Measurements from ENCODE around the gene SPRY4.
"Not testable (repeated sequence)": the region's sequence is repeated elsewhere in the genome, so short reads cannot be mapped to it uniquely, and the experiment has no call there.

SPRY4 gene, protein sequence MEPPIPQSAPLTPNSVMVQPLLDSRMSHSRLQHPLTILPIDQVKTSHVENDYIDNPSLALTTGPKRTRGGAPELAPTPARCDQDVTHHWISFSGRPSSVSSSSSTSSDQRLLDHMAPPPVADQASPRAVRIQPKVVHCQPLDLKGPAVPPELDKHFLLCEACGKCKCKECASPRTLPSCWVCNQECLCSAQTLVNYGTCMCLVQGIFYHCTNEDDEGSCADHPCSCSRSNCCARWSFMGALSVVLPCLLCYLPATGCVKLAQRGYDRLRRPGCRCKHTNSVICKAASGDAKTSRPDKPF

DNA sequence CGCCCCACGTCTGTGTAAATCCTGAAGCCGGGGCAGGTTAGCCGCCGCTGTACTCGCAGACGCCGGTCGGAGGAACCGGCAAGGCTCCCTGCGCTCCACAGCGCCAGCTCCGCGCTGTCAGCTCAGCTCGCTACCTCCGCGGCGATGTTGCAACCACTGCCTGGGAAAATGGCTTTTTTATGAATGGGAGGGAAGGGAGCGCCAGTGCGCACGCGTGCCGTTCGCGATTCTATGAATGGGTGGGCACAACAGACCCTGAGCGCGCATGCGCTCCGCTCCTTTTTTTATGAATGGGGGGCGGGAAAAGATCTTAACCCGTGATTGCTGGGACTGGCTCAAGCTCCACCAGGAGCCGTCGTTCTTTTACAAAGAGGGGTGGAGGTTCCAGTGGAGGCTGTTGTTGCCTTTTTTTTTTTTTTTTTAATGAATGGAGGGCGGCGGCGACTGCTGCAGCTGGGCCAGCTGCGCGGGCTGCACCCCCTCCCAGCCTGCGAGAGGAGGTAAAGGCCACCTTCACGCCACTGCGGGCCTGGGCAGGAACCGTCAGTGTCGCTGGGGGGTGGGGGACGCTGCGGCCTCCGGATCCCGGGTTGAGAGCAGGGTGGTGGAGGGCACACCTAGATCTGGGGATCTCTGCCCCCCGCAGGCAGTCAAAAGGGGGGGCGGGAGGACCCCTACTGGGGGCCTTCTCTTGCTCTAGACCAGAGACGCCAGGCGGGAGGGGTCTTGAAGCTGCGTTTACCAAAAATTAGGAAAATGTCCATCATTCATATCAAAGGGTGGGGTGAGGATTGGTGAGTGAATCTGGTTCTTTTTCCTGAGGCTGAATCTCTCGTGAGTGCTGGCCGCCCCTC, at the start of gene SPRY4:
TSS of gene SPRY4 (minus strand) at position 151 of the 854 bp plus-strand sequence. CDS start 9,913 bp downstream, outside the sequence.
- Histone ChIP-seq H3K4me3 (peak within 1 kb of the TSS; percentile 51 to 72 (median 58)), H3K27ac (peak within 1 kb of the TSS; percentile 42 to 90 (median 72))

DNA sequence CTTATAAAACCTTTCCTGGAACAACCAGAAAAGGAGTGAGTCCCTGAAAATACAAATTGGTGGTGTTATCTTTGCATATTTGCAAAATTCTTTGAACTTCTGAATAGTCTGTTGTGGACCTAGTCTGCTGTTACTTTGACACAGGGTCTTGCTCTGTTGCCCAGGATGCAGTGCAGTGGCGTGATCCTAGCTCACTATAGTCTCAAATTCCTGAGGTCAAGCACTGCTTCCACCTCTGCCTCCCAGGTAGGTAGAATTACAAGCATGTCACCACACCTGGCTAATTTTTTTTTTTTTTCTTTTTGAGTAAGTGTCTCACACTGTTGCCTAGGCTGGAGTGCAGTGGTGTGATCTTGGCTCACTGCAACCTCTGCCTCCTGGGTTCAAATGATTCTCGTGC, 43.7 kb upstream of the SPRY4 start:
- no peak overlapping the region for H3K4me3 ChIP-seq
- no peak overlapping the region for H3K27ac ChIP-seq

GRCh38 chr5:142366007-142366406, 41.2 kb upstream of the SPRY4 start:
- no peak overlapping the region for H3K27ac ChIP-seq
- H3K4me3 ChIP-seq = no peak overlapping the region

DNA sequence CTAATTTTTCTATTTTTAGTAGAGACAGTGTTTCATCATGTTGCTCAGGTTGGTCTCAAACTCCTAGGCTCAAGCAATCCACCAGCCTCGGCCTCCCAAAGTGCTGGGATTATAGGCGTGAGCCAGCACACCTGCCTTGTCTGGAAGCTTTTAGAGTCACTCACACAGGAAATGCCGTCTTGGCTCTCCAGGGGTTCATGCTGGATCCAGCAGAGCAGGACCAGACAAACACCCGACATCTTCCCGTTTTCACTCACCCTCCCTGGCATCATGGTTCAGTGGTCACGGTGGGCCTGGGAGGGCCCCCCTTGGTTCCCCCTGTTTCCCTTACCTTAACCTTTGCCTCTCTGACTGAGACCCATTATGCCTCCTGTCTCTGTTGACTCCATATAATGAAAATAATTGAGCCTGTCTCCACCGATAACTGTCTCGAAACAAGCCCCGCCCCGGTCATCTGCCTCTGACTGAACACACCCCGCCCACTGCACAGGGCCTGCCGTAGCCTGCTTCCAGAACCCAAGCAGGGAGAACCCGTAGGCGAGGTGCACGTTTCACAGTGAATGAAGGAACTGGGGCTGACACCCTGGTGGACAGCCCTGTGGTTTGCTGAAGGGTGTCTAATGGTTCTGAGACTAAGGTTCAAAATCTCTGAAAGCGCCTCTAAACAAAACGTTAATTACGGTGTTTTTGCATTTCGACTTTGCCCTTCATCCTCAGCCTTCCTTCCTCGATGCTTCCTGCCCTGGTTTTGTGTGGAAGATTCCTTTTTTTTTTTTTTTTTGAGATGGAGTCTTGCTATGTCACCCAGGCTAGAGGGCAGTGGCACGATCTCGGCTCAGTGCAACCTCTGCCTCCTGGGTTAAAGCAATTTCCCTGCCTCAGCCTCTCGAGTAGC, 39.7 kb upstream of the SPRY4 start:
- H3K27ac ChIP-seq = peak overlapping the region in 1 of 21 experiments; percentile 48
- H3K4me3 ChIP-seq = no peak overlapping the region

DNA sequence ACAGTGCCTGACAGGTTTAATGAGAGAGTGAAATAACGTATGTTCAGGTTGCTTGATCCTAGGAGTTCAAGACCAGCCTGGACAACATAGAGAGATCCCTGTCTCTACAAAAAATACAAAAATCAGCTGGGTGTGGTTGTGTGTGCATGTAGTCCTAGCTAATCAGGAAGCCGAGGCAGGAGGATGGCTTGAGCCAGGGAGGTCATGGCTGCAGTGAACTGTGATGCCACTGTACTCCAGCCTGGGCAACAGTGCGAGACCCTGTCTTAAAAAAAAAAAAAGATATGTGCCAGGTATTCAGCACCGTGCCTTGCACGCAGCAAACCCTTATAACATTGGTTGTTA, 38.8 kb upstream of the SPRY4 start:
- Histone ChIP-seq H3K4me3 (no peak overlapping the region), H3K27ac (no peak overlapping the region)

DNA sequence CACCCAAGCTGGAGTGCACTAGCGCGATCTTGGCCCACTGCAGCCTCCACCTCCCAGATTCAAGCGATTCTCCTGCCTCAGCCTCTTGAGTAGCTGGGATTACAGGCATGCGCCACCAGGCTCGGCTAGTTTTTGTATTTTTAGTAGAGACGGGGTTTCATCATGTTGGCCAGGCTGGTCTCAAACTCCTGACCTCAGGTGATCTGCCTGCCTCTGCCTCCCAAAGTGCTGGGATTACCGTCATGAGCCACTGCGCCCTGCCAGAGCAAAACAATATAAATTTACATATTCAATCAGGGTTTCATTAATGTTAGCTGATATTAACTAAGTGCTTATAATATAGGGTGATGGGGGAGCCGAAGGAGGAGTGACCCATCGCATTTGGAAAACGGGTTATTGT, 37.4 kb upstream of the SPRY4 start:
- H3K27ac ChIP-seq = peak overlapping the region in 3 of 21 experiments; percentile 32 to 57 (median 39)
- not testable (repeated sequence) for H3K4me3 ChIP-seq

DNA sequence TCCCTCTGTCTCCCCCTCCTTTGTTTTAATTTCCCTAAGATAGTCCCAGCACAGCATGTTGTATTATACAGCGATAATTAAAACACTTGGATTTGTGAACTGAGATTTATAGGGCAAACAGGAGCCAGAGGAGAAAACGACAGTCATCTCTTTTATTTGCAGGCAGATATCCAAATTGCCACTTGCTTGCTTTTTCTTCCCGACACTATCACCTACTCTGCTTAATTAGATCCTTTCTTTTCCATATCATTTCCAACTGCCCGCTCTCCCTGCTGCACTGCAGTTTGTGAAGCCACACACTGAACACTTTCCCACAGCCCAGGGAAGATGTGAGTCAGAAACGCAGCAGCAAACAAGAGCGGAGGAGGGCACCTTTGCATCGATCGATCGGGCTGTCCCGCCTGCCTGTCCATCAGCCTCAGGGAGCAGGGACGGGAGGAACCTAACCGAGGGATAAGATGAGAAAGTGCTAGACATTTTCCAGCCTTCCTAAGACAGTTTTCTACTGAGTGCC, 35.8 kb upstream of the SPRY4 start:
- H3K4me3 ChIP-seq = no peak overlapping the region
- no peak overlapping the region for H3K27ac ChIP-seq

DNA sequence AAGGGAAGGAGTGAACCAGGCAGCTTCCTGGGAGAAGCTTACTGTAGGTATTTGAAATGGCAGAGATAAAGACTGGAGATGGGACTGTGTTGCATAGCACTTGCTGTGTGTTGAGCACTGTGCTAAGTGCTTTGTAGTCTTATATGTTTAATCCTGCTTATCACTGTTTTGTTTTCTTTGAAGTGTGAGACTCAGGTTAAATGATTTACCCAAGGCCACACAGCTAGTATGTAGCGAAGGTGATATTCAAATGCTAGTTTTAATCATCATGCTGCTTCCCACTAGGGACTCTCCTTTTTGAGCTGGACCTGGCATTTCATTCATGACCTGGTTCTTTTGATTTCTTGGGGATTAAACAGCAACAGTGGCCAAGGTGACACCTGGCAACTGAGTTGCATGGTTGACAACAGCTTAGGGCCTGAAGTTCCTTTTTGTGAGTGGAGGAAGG, 35.3 kb upstream of the SPRY4 start:
- Histone ChIP-seq H3K27ac (no peak overlapping the region), H3K4me3 (no peak overlapping the region)

- no peak overlapping the region for H3K27ac ChIP-seq
- no peak overlapping the region for H3K4me3 ChIP-seq
Measured at GRCh38 chr5:142358648-142359047, 33.8 kb upstream of the SPRY4 start.

DNA sequence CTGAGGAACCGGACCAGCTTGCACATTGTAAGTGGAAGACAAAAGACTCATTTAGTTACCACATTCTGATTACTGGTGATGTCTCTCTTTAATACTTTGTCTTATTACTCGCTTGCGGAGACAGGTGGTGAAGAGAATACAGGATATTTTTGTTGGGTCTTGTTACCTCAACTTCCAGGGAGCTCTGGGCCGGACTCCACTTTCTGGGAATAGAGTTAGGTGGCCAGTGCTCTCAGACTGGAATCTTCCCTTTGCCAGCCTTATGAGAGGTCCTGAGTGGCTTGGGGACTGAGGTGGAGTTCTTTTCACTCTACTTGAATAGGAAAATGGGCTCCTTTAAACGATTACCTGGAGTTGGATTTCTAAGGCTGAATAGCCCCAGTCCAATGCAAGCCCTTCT, 33.3 kb upstream of the SPRY4 start:
- Histone ChIP-seq H3K27ac (peak overlapping the region in 9 of 21 experiments; percentile 76 to 98 (median 94)), H3K4me3 (no peak overlapping the region)

DNA sequence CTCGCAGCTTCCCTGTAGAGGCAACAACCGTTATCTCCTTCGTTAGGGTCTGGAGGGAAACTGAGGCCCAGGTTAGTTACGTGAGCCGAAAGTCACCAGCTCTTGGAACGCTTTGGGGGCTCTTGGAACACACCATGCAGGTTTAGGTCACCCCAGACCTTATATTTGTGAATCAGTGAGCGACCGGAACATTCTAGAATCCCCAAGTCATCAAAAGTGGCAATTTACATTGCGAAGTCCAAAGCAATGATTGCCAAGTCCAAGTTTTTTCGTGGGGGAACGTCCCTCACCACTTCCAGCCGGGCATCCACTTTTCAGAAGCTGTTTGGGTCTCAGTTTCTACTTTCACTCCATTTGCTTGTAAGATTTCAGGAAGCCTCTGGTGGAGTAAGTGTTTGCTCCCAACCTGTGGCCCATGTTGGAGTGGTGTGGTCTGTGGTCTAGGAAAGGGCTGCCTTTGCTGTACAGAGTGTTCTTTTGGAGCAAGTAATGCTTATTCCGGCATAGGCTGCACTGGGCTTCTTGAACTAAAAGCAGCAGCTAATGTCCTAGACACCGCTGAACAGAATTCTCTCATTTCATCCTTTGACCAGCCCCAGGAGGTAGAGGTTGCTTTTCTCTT, 32.8 kb upstream of the SPRY4 start:
- H3K27ac ChIP-seq = peak overlapping the region in 20 of 21 experiments; percentile 76 to 98 (median 93)
- peak overlapping the region; percentile 32 to 57 (median 43) for H3K4me3 ChIP-seq

- Histone ChIP-seq H3K4me3 (peak overlapping the region; percentile 32 to 57 (median 43)), H3K27ac (peak overlapping the region; percentile 71 to 98 (median 92))
Measured at GRCh38 chr5:142356716-142357468, 32.1 kb upstream of the SPRY4 start.

GRCh38 chr5:142356349-142356715, 31.5 kb upstream of the SPRY4 start:
- H3K4me3 ChIP-seq = peak overlapping the region; percentile 32 to 57 (median 43)
- peak overlapping the region; percentile 71 to 98 (median 92) for H3K27ac ChIP-seq

GRCh38 chr5:142353071-142353472, 28.3 kb upstream of the SPRY4 start:
- H3K27ac ChIP-seq = no peak overlapping the region
- H3K4me3 ChIP-seq = no peak overlapping the region

GRCh38 chr5:142350021-142350420, 25.2 kb upstream of the SPRY4 start:
- no peak overlapping the region for H3K4me3 ChIP-seq
- H3K27ac ChIP-seq = no peak overlapping the region

- Histone ChIP-seq H3K4me3 (no peak overlapping the region), H3K27ac (no peak overlapping the region)
Measured at GRCh38 chr5:142346706-142347105, 21.9 kb upstream of the SPRY4 start.

GRCh38 chr5:142344915-142345314, 20.1 kb upstream of the SPRY4 start:
- not testable (repeated sequence) for H3K27ac ChIP-seq, H3K4me3 ChIP-seq

- no peak overlapping the region for H3K27ac ChIP-seq
Measured at GRCh38 chr5:142343531-142343930, 18.7 kb upstream of the SPRY4 start.

More at GRCh38 chr5:142343531-142343930, 18.7 kb upstream of the SPRY4 start:
- no peak overlapping the region for H3K4me3 ChIP-seq

Data from skin epidermis (tissue), 12 donors.